HG03159 (cell line): ENCODE data around the gene RAB3B.
A peak's percentile ranks its signal among the peaks of the same experiment; 100 is the strongest.
"Not testable (repeated sequence)": the region's sequence is repeated elsewhere in the genome, so short reads cannot be mapped to it uniquely, and the experiment has no call there.

Experiments
- ATAC-seq: cut with Tn5 transposase; IDR thresholded peaks from one replicate; pipeline ENCODE4 v1.9.1; 2021; ENCODE audit warnings: mild to moderate bottlenecking, moderate library complexity; ENCODE audit not compliant: unreplicated experiment

RAB3B gene

GRCh38 chr1:51922040-51922439 lies 68.5 kb downstream of the RAB3B start:
- ATAC-seq, result no peak

- ATAC-seq, result no peak
Measured at GRCh38 chr1:51920130-51920529, 70.4 kb downstream of the RAB3B start.

- ATAC-seq, result no peak
Measured at GRCh38 chr1:51919684-51920083, 70.8 kb downstream of the RAB3B start.

GRCh38 chr1:51916587-51917405 lies 73.7 kb downstream of the RAB3B start:
- no peak for ATAC-seq

- no peak for ATAC-seq
Measured at GRCh38 chr1:51915951-51916350, 74.5 kb downstream of the RAB3B start.

- no peak for ATAC-seq
Measured at GRCh38 chr1:51912881-51913280, 77.6 kb downstream of the RAB3B start.

GRCh38 chr1:51910221-51911000 lies 80.1 kb downstream of the RAB3B start:
- ATAC-seq, result no peak

- ATAC-seq, result no peak
Measured at GRCh38 chr1:51908499-51908898, 82.0 kb downstream of the RAB3B start.

- no peak for ATAC-seq
Measured at GRCh38 chr1:51907079-51907702, 83.3 kb downstream of the RAB3B start.

GRCh38 chr1:51906306-51907078 lies 84.0 kb downstream of the RAB3B start:
- no peak for ATAC-seq

- ATAC-seq, result no peak
Measured at GRCh38 chr1:51902456-51902855, 88.0 kb downstream of the RAB3B start.

GRCh38 chr1:51901151-51901550 lies 89.3 kb downstream of the RAB3B start:
- ATAC-seq, result no peak

- no peak for ATAC-seq
Measured at GRCh38 chr1:51899022-51899421, 91.5 kb downstream of the RAB3B start.

GRCh38 chr1:51898090-51898734 lies 92.3 kb downstream of the RAB3B start:
- no peak for ATAC-seq

GRCh38 chr1:51897699-51898031 lies 92.8 kb downstream of the RAB3B start:
- ATAC-seq, result no peak

GRCh38 chr1:51894748-51895147 lies 95.8 kb downstream of the RAB3B start:
- ATAC-seq, result not testable (repeated sequence)

- ATAC-seq, result peak; percentile 96
Measured at GRCh38 chr1:51878616-51879336, 111.7 kb downstream of the RAB3B start, which contains the start of gene NRDC. Gene NRDC (minus strand): TSS chr1:51878727. CDS start chr1:51878615, 112 bp downstream.

- peak; percentile 29 for ATAC-seq
Measured at GRCh38 chr1:51878308-51878615, 112.2 kb downstream of the RAB3B start.

GRCh38 chr1:51877434-51878307 lies 112.8 kb downstream of the RAB3B start:
- no peak for ATAC-seq
